Measurements from ENCODE around the gene PDX1. TPM values are rescaled to one million over a fixed set of nuclear protein-coding genes. Genes with fewer than 3 reads are reported as not detected.

The PDX1 gene
- total and polyA plus RNA-seq, 2 of the 13 experiments (the other 11 are each of a cell fraction or from before 2014, with no cell fraction given), result 0.07 TPM; not detected in 1

DNA sequence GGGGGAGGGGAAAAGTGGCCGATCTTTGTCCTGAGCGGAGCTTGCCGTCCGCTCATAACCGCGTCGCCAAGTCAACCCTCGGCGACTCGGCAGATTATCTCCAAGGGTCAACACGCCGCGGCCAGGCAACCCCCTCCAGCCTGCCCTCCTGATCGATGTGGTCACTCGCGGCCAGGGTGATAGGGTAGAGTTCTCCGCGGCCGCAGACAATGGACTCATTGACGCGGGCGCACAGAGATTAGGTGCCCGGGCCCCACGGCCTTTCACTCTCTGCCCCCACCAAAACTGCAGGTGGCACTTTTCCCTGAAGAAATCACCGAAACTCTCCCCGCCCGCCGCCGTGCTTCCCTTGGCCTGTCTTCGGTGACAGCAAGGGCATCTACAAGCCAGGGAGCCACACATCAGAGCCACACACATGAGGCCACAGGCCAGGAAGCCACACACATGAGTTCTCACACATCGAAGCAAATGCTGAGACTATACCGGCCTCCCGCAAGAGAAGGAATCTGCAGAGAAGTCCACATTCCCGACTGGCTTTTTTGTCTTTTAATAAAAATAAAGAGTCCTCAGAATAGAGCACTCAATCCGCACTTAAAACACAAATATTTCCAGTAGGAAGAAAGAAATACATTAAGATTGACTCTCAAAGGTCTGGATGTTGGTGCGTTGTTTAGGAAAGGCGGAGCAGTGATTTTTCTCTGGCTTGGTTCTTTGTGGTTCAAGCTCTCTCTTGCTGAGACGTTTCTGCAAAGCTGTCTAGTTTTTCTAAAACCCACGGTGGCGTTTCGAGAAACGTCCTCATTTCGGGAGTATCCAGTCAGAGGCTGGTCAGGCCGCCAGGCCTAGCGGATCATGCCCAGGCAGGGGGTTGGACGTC, 1.5 kb upstream of the PDX1 start (continued):
- TF ChIP-seq, protein P1, sequence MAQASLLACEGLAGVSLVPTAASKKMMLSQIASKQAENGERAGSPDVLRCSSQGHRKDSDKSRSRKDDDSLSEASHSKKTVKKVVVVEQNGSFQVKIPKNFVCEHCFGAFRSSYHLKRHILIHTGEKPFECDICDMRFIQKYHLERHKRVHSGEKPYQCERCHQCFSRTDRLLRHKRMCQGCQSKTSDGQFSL (CRISPR knock-in tag; IDR thresholded peaks at IDR 0.05), result no peak
- TF ChIP-seq, protein P2, sequence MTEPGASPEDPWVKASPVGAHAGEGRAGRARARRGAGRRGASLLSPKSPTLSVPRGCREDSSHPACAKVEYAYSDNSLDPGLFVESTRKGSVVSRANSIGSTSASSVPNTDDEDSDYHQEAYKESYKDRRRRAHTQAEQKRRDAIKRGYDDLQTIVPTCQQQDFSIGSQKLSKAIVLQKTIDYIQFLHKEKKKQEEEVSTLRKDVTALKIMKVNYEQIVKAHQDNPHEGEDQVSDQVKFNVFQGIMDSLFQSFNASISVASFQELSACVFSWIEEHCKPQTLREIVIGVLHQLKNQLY (CRISPR knock-in tag; IDR thresholded peaks at IDR 0.05), result peak; percentile 86
- no peak for TF ChIP-seq ARID3A (IDR thresholded peaks at IDR 0.05; ENCODE audit: low read depth, low read length)
- TF ChIP-seq SNAI1 (CRISPR knock-in tag; IDR thresholded peaks at IDR 0.05; ENCODE audit: borderline replicate concordance), result no peak
- TF ChIP-seq DPF2 (CRISPR knock-in tag; IDR thresholded peaks at IDR 0.05; ENCODE audit: borderline replicate concordance, low read depth), result peak; percentile 26; the same call in 1 of the 2 replicates
- no peak for TF ChIP-seq SUZ12 (IDR thresholded peaks at IDR 0.05; ENCODE audit: low read depth, low read length)
- TF ChIP-seq ZBTB21 (CRISPR knock-in tag; IDR thresholded peaks at IDR 0.05), result no peak
- peak; percentile 65; the same call in 1 of the 2 replicates for TF ChIP-seq KDM6A (CRISPR knock-in tag; IDR thresholded peaks at IDR 0.05; ENCODE audit: low read depth)
- TF ChIP-seq ZMYM4 (CRISPR knock-in tag; IDR thresholded peaks at IDR 0.05), result 0 out of 2 replicates have a peak, but pooled peaks have one; percentile 13
- no peak for TF ChIP-seq HIVEP1 (CRISPR knock-in tag; IDR thresholded peaks at IDR 0.05)
- TF ChIP-seq ZNF296 (CRISPR knock-in tag; conservative IDR thresholded peaks at IDR 0.05), result peak; percentile 82; the same call in 1 of the 2 replicates
- peak; percentile 84 for TF ChIP-seq ONECUT2 (CRISPR knock-in tag; IDR thresholded peaks at IDR 0.05)
- peak; percentile 76; the same call in 1 of the 2 replicates for TF ChIP-seq GATAD2A (CRISPR knock-in tag; IDR thresholded peaks at IDR 0.05)
- no peak for TF ChIP-seq BRCA1 (CRISPR knock-in tag; IDR thresholded peaks at IDR 0.05)
- TF ChIP-seq ZFP62 (CRISPR knock-in tag; IDR thresholded peaks at IDR 0.05), result no peak
- no peak for TF ChIP-seq RELA (CRISPR knock-in tag; IDR thresholded peaks at IDR 0.05)
- TF ChIP-seq HDAC1 (CRISPR knock-in tag; IDR thresholded peaks at IDR 0.05), result peak; percentile 85
- TF ChIP-seq ZFP90 (CRISPR knock-in tag; IDR thresholded peaks at IDR 0.05; ENCODE audit: borderline replicate concordance), result no peak
- TF ChIP-seq PHF5A (CRISPR knock-in tag; IDR thresholded peaks at IDR 0.05; ENCODE audit: low read depth, unreplicated experiment), result no peak
- TF ChIP-seq ZSCAN31 (CRISPR knock-in tag; IDR thresholded peaks at IDR 0.05; ENCODE audit: low read depth), result no peak
- no peak for TF ChIP-seq RAD51 (IDR thresholded peaks at IDR 0.05; ENCODE audit: borderline replicate concordance)
- no peak for TF ChIP-seq ZSCAN20 (CRISPR knock-in tag; IDR thresholded peaks at IDR 0.05; ENCODE audit: borderline replicate concordance)
- peak; percentile 24; the same call in 1 of the 2 replicates for TF ChIP-seq MYC (CRISPR knock-in tag; IDR thresholded peaks at IDR 0.05; ENCODE audit: borderline replicate concordance)
- no peak for TF ChIP-seq ZMYM2 (CRISPR knock-in tag; IDR thresholded peaks at IDR 0.05)
- TF ChIP-seq ZNF282 (IDR thresholded peaks at IDR 0.05; ENCODE audit: partially characterized antibody), result no peak
- TF ChIP-seq KDM2A (CRISPR knock-in tag; IDR thresholded peaks at IDR 0.05; ENCODE audit: borderline replicate concordance, low read depth), result peak; percentile 29; the same call in 1 of the 2 replicates
- no peak for TF ChIP-seq ZSCAN12 (CRISPR knock-in tag; IDR thresholded peaks at IDR 0.05)
- TF ChIP-seq BCL6 (CRISPR knock-in tag; IDR thresholded peaks at IDR 0.05), result peak; percentile 58
- TF ChIP-seq SMARCE1 (IDR thresholded peaks at IDR 0.05; ENCODE audit: borderline replicate concordance), result no peak
- TF ChIP-seq ZNF720 (CRISPR knock-in tag; IDR thresholded peaks at IDR 0.05), result no peak
- no peak for TF ChIP-seq GLI4 (CRISPR knock-in tag; IDR thresholded peaks at IDR 0.05; ENCODE audit: borderline replicate concordance)
